Measurements from ENCODE around the gene CFAP221.

Gene CFAP221

GRCh38 chr2:119536707-119537106 is 7.5 kb upstream of the CFAP221 start:
- DNase-seq (ENCODE audit: low read depth, low spot score), result no peak

- DNase-seq (ENCODE audit: low read depth, low spot score), result no peak
Measured at GRCh38 chr2:119537792-119538191, 6.5 kb upstream of the CFAP221 start.

GRCh38 chr2:119541476-119541875 is 2.8 kb upstream of the CFAP221 start:
- DNase-seq (ENCODE audit: low read depth, low spot score), result peak; percentile 50

- no peak for DNase-seq (ENCODE audit: low read depth, low spot score)
Measured at GRCh38 chr2:119544939-119545475, 758 bp downstream of the CFAP221 start.

- DNase-seq (ENCODE audit: low read depth, low spot score), result no peak
Measured at GRCh38 chr2:119545754-119546446, 1.7 kb downstream of the CFAP221 start.

GRCh38 chr2:119546447-119546767 is 2.2 kb downstream of the CFAP221 start:
- DNase-seq (ENCODE audit: low read depth, low spot score), result no peak

GRCh38 chr2:119548516-119549120 is 4.4 kb downstream of the CFAP221 start:
- DNase-seq (ENCODE audit: low read depth, low spot score), result no peak

- DNase-seq (ENCODE audit: low read depth, low spot score), result no peak
Measured at GRCh38 chr2:119549241-119549640, 5.0 kb downstream of the CFAP221 start.

GRCh38 chr2:119550346-119550745 is 6.1 kb downstream of the CFAP221 start:
- no peak for DNase-seq (ENCODE audit: low read depth, low spot score)

GRCh38 chr2:119550856-119551255 is 6.6 kb downstream of the CFAP221 start:
- no peak for DNase-seq (ENCODE audit: low read depth, low spot score)

- no peak for DNase-seq (ENCODE audit: low read depth, low spot score)
Measured at GRCh38 chr2:119552902-119553301, 8.7 kb downstream of the CFAP221 start.

GRCh38 chr2:119553687-119554344 is 9.6 kb downstream of the CFAP221 start:
- no peak for DNase-seq (ENCODE audit: low read depth, low spot score)

- DNase-seq (ENCODE audit: low read depth, low spot score), result no peak
Measured at GRCh38 chr2:119565481-119565880, 21.2 kb downstream of the CFAP221 start.

- no peak for DNase-seq (ENCODE audit: low read depth, low spot score)
Measured at GRCh38 chr2:119567292-119567691, 23.0 kb downstream of the CFAP221 start.

- no peak for DNase-seq (ENCODE audit: low read depth, low spot score)
Measured at GRCh38 chr2:119574108-119574815, 30.0 kb downstream of the CFAP221 start.

- DNase-seq (ENCODE audit: low read depth, low spot score), result no peak
Measured at GRCh38 chr2:119574864-119575263, 30.6 kb downstream of the CFAP221 start.

GRCh38 chr2:119575439-119575838 is 31.2 kb downstream of the CFAP221 start:
- no peak for DNase-seq (ENCODE audit: low read depth, low spot score)

- no peak for DNase-seq (ENCODE audit: low read depth, low spot score)
Measured at GRCh38 chr2:119579424-119580295, 35.4 kb downstream of the CFAP221 start.

GRCh38 chr2:119580550-119581072 is 36.4 kb downstream of the CFAP221 start:
- no peak for DNase-seq (ENCODE audit: low read depth, low spot score)

GRCh38 chr2:119583291-119583690 is 39.0 kb downstream of the CFAP221 start:
- DNase-seq (ENCODE audit: low read depth, low spot score), result no peak

GRCh38 chr2:119584469-119584868 is 40.2 kb downstream of the CFAP221 start:
- no peak for DNase-seq (ENCODE audit: low read depth, low spot score)

Measured in ELF-1 (cell line).